ENCODE data around the gene THAP8. TPM values are rescaled to one million over a fixed set of nuclear protein-coding genes. Genes with fewer than 3 reads are reported as not detected.

The THAP8 gene
- total and polyA plus RNA-seq, 2 of the 8 experiments (the other 6 are each of a cell fraction or from before 2014, with no cell fraction given): 6.0 to 11.1 TPM

DNA sequence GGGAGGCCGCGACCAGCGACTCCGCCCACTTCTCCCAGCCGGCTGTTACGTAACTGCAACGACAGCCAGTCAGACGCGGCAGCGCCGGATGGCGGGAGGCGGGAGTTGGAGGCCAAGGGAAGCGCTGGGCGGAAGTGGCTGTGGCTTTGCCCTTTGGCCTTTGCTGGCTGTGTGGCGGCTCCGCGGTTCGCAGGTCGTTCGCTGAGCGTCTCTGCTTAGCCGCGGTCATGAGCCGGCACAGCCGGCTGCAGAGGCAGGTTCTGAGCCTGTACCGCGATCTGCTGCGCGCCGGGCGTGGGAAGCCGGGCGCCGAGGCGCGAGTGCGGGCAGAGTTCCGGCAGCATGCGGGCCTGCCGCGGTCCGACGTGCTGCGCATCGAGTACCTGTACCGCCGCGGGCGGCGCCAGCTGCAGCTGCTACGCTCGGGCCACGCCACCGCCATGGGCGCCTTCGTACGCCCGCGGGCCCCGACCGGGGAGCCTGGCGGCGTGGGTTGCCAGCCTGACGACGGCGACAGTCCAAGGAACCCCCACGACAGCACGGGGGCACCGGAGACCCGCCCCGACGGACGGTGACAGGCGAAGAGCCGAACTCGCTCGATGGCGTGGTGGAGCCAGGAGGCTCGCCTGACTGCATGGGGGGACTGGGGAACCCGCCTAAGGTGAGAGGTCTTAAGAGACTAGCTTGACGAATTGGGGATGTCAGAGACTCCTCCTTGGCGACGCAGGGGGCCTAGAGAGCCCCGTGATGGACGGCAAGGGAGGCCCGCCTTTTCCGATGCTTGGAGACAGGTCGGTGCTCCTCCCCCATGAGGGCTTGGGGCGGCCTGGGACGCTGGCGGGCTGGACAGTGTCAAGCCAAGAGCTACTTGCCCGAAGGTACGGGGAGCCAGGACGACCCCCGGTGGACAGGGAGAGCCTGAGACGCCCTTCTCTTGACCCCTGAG lies 58.8 kb downstream of the THAP8 start, which contains the start of gene SDHAF1 (continued):
- TF ChIP-seq CHD7 (IDR thresholded peaks at IDR 0.05; ENCODE audit: insufficient replicate concordance, low read length) (no peak), EGR1 (IDR thresholded peaks at IDR 0.05; ENCODE audit: borderline replicate concordance, low read depth, low read length) (no peak), RNF2 (IDR thresholded peaks at IDR 0.05; ENCODE audit: borderline replicate concordance, low read depth, low read length, missing control alignments, poor library complexity, severe bottlenecking) (no peak), ATF2 (IDR thresholded peaks at IDR 0.05; ENCODE audit: low read length) (no peak), SP4 (IDR thresholded peaks at IDR 0.05; ENCODE audit: low read length) (no peak), MAFK (IDR thresholded peaks at IDR 0.05; ENCODE audit: low read depth, low read length) (no peak)

Data from H1 (cell line).